Endothelial cell of umbilical vein (primary cell): ENCODE results near the gene GPR119.

Source experiments
- CTCF ChIP-seq, 2 donors: IDR thresholded peaks; 1 replicate in 1 of 2; 2 replicates in 1 of 2; pipeline ENCODE4 v1.5.1; 2011; ENCODE audit warnings: low read length in 2 of 2, mild to moderate bottlenecking in 2 of 2, moderate library complexity in 2 of 2, control low read depth in 1 of 2, inconsistent platforms in 1 of 2, low read depth in 1 of 2; ENCODE audit not compliant: insufficient read depth in 1 of 2; ENCODE audit errors: extremely low read depth in 1 of 2
- EZH2 ChIP-seq: IDR thresholded peaks from 2 replicates; pipeline ENCODE4 v1.6.1; 2012; ENCODE audit warnings: borderline replicate concordance, low read depth, mild to moderate bottlenecking, moderate library complexity, low read length, inconsistent platforms; ENCODE audit not compliant: severe bottlenecking
- FOS ChIP-seq: IDR thresholded peaks from 2 replicates; pipeline ENCODE4 v1.6.1; 2011; ENCODE audit warnings: mild to moderate bottlenecking, low read length, moderate library complexity, borderline replicate concordance; ENCODE audit not compliant: insufficient read depth
- GATA2 ChIP-seq: IDR thresholded peaks from 2 replicates; pipeline ENCODE4 v1.7.0; 2011; ENCODE audit warnings: low read depth, mild to moderate bottlenecking, moderate library complexity, mixed read lengths, low read length; ENCODE audit not compliant: insufficient read length, insufficient read depth
- JUN ChIP-seq: IDR thresholded peaks from 2 replicates; pipeline ENCODE4 v1.6.1; 2011; ENCODE audit warnings: borderline replicate concordance, low read depth; ENCODE audit not compliant: insufficient read length, insufficient read depth
- MAX ChIP-seq: IDR thresholded peaks from 2 replicates; pipeline ENCODE4 v1.6.1; 2011; ENCODE audit not compliant: insufficient read depth, insufficient read length
- MYC ChIP-seq: IDR thresholded peaks from one replicate; pipeline ENCODE4 v1.6.1; 2011; ENCODE audit warnings: mild to moderate bottlenecking, low read depth, low read length
- POLR2A ChIP-seq: IDR thresholded peaks from 2 replicates; pipeline ENCODE4 v1.6.1; 2012; ENCODE audit warnings: low read depth, mild to moderate bottlenecking, control low read depth, low read length
- POLR2AphosphoS5 ChIP-seq: IDR thresholded peaks from 2 replicates; pipeline ENCODE4 v1.6.1; 2012; ENCODE audit warnings: low read depth, mild to moderate bottlenecking, control low read depth, low read length, moderate library complexity; ENCODE audit not compliant: insufficient read depth

- TF ChIP-seq CTCF (IDR thresholded peaks at IDR 0.05; ENCODE audit: extremely low read depth in 1 of 2, insufficient read depth in 1 of 2, low read depth in 1 of 2, low read length in 2 of 2) (no peak), JUN (no peak), EZH2 (no peak), POLR2A (no peak), FOS (no peak), MYC (no peak), POLR2AphosphoS5 (no peak), MAX (no peak), GATA2 (no peak)
These were observed 42.1 kb downstream of the GPR119 start for GRCh38 chrX:130343411-130343810.
